Neural cell (in vitro differentiated cells): ENCODE data around the gene DLX6. TPM values are rescaled to one million over a fixed set of nuclear protein-coding genes. Genes with fewer than 3 reads are reported as not detected.

Experiments used
- H2AFZ ChIP-seq: fragments of 200-600, 300-800 bp; sonication (generic), shearing (Covaris generic); 2 replicates; pipeline ENCODE4 v1.6.0; 2014; ENCODE audit warnings: low read depth, mild to moderate bottlenecking, antibody characterized with exemption, low read length, moderate library complexity
- H3F3A ChIP-seq: fragments of 200-600 bp; shearing (Covaris generic); 2 replicates; pipeline ENCODE4 v1.6.1; 2016; ENCODE audit warnings: mild to moderate bottlenecking, moderate library complexity, mixed read lengths, antibody characterized with exemption, low read length; ENCODE audit not compliant: insufficient read depth, poor library complexity, severe bottlenecking
- H3K27ac ChIP-seq: fragments of 200-600, 300-800 bp; sonication (generic), shearing (Covaris generic); 2 replicates; pipeline ENCODE4 v1.5.1; 2014; ENCODE audit warnings: mild to moderate bottlenecking, low read length, moderate library complexity
- H3K27me3 ChIP-seq: fragments of 300-800, 200-600 bp; sonication (generic), shearing (Covaris generic); 2 replicates; pipeline ENCODE4 v1.6.0; 2014; ENCODE audit warnings: mild to moderate bottlenecking, low read depth, low read length, moderate library complexity; ENCODE audit not compliant: insufficient read depth
- H3K36me3 ChIP-seq: fragments of 300-800, 200-600 bp; sonication (generic), shearing (Covaris generic); 2 replicates; pipeline ENCODE4 v1.5.1; 2014; ENCODE audit warnings: mild to moderate bottlenecking, antibody characterized with exemption, low read length, moderate library complexity; ENCODE audit not compliant: insufficient read depth
- H3K4me2 ChIP-seq: fragments of 300-800, 200-600 bp; sonication (generic), shearing (Covaris generic); 2 replicates; pipeline ENCODE4 v1.6.0; 2014; ENCODE audit warnings: mild to moderate bottlenecking, low read length
- H3K4me3 ChIP-seq: fragments of 300-800, 200-600 bp; sonication (generic), shearing (Covaris generic); 2 replicates; pipeline ENCODE4 v1.5.1; 2014; ENCODE audit warnings: mild to moderate bottlenecking, low read length, moderate library complexity
- H3K79me2 ChIP-seq: fragments of 200-600 bp; shearing (Covaris generic); replicated peaks from 2 replicates; pipeline ENCODE4 v1.6.0; 2014; ENCODE audit warnings: mild to moderate bottlenecking, low read length, moderate library complexity; ENCODE audit not compliant: insufficient read depth
- H3K9ac ChIP-seq: fragments of 300-800, 200-600 bp; sonication (generic), shearing (Covaris generic); 2 replicates; pipeline ENCODE4 v1.6.1; 2016; ENCODE audit warnings: mild to moderate bottlenecking, low read length, mixed read lengths
- H3K9me2 ChIP-seq: fragments of 200-600 bp; shearing (Covaris generic); 2 replicates; pipeline ENCODE4 v1.6.1; 2016; ENCODE audit warnings: mild to moderate bottlenecking, low read length, mixed read lengths; ENCODE audit not compliant: insufficient read depth
- H3K9me3 ChIP-seq: fragments of 200-600, 300-800 bp; sonication (generic), shearing (Covaris generic); 2 replicates; pipeline ENCODE4 v1.6.1; 2016; ENCODE audit warnings: mild to moderate bottlenecking, mixed run types, low read length, moderate library complexity, mixed read lengths
- H4K20me1 ChIP-seq: fragments of 200-600 bp; shearing (Covaris generic); 2 replicates; pipeline ENCODE4 v1.6.1; 2016; ENCODE audit warnings: mild to moderate bottlenecking, mixed run types; ENCODE audit not compliant: insufficient read depth
- EP300 ChIP-seq: fragments of 450-650 bp; conservative IDR thresholded peaks from 2 replicates; pipeline ENCODE4 v1.6.1; 2014; ENCODE audit warnings: antibody characterized with exemption, mild to moderate bottlenecking, moderate library complexity; ENCODE audit not compliant: poor library complexity, severe bottlenecking
- EZH2 ChIP-seq: fragments of 200-600, 300-800 bp; shearing (Covaris generic), sonication (generic); IDR thresholded peaks from 2 replicates; pipeline ENCODE4 v1.6.1; 2014; ENCODE audit warnings: antibody characterized with exemption, low read length, borderline replicate concordance, mild to moderate bottlenecking; ENCODE audit not compliant: insufficient read depth, poor library complexity, severe bottlenecking
- MXI1 ChIP-seq: fragments of 450-650 bp; conservative IDR thresholded peaks from 2 replicates; pipeline ENCODE4 v1.6.1; 2014; ENCODE audit warnings: antibody characterized with exemption, mild to moderate bottlenecking; ENCODE audit not compliant: poor library complexity, severe bottlenecking
- POLR2AphosphoS5 ChIP-seq: IDR thresholded peaks from 2 replicates; pipeline ENCODE4 v1.6.1; 2012
- RAD21 ChIP-seq: fragments of 450-650 bp; conservative IDR thresholded peaks from 2 replicates; pipeline ENCODE4 v1.6.1; 2014; ENCODE audit warnings: antibody characterized with exemption, mild to moderate bottlenecking, moderate library complexity
- SMC3 ChIP-seq: fragments of 450-650 bp; conservative IDR thresholded peaks from 2 replicates; pipeline ENCODE4 v1.6.1; 2014; ENCODE audit warnings: antibody characterized with exemption, mild to moderate bottlenecking, moderate library complexity; ENCODE audit not compliant: poor library complexity
- TAF1 ChIP-seq: IDR thresholded peaks from 2 replicates; pipeline ENCODE4 v1.6.1; 2012; ENCODE audit warnings: low read depth
- polyA plus RNA-seq: library from polyadenylated mRNA; depleted of rRNA; stranded (reverse); fragments of >200 nt; gene quantifications from 2 replicates; pipeline ENCODE4 v1.2.3, GENCODE V29; 2014
- TF ChIP-seq, protein P1 (sequence below): IDR thresholded peaks from 2 replicates; pipeline ENCODE4 v1.6.1; 2012; ENCODE audit warnings: borderline replicate concordance
- TF ChIP-seq, protein P2 (sequence below): fragments of 450-650 bp; IDR thresholded peaks from 2 replicates; pipeline ENCODE4 v1.5.1; 2014; ENCODE audit warnings: antibody characterized with exemption, mild to moderate bottlenecking, moderate library complexity; ENCODE audit not compliant: poor library complexity, severe bottlenecking

DLX6 gene
- polyA plus RNA-seq, 1 donor from 2014 or later, result 58.8 TPM

- Histone ChIP-seq H3K4me3 (peak overlapping the region; percentile 87), H3K79me2 (peaks cover 98% of the 10 kb centered on the region), H3K9me3 (no peaks in the 10 kb centered on the region), H3K36me3 (peaks cover 11% of the 10 kb centered on the region), H3K9me2 (no peaks in the 10 kb centered on the region), H2AFZ (no peak overlapping the region), H3K9ac (peak overlapping the region; percentile 99), H4K20me1 (peaks cover 8% of the 10 kb centered on the region), H3K27ac (peak overlapping the region; percentile 100), H3K4me2 (peak overlapping the region; percentile 100), H3K27me3 (peaks cover 14% of the 10 kb centered on the region), H3F3A (peaks cover 15% of the 10 kb centered on the region)
- peak; percentile 77 for TF ChIP-seq EP300
- TF ChIP-seq RAD21, result no peak
- TF ChIP-seq, protein P1, sequence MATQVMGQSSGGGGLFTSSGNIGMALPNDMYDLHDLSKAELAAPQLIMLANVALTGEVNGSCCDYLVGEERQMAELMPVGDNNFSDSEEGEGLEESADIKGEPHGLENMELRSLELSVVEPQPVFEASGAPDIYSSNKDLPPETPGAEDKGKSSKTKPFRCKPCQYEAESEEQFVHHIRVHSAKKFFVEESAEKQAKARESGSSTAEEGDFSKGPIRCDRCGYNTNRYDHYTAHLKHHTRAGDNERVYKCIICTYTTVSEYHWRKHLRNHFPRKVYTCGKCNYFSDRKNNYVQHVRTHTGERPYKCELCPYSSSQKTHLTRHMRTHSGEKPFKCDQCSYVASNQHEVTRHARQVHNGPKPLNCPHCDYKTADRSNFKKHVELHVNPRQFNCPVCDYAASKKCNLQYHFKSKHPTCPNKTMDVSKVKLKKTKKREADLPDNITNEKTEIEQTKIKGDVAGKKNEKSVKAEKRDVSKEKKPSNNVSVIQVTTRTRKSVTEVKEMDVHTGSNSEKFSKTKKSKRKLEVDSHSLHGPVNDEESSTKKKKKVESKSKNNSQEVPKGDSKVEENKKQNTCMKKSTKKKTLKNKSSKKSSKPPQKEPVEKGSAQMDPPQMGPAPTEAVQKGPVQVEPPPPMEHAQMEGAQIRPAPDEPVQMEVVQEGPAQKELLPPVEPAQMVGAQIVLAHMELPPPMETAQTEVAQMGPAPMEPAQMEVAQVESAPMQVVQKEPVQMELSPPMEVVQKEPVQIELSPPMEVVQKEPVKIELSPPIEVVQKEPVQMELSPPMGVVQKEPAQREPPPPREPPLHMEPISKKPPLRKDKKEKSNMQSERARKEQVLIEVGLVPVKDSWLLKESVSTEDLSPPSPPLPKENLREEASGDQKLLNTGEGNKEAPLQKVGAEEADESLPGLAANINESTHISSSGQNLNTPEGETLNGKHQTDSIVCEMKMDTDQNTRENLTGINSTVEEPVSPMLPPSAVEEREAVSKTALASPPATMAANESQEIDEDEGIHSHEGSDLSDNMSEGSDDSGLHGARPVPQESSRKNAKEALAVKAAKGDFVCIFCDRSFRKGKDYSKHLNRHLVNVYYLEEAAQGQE, result peak; percentile 72
- no peak for TF ChIP-seq SMC3
- peak; percentile 88 for TF ChIP-seq POLR2AphosphoS5
- peak; percentile 30 for TF ChIP-seq TAF1
- TF ChIP-seq, protein P2, sequence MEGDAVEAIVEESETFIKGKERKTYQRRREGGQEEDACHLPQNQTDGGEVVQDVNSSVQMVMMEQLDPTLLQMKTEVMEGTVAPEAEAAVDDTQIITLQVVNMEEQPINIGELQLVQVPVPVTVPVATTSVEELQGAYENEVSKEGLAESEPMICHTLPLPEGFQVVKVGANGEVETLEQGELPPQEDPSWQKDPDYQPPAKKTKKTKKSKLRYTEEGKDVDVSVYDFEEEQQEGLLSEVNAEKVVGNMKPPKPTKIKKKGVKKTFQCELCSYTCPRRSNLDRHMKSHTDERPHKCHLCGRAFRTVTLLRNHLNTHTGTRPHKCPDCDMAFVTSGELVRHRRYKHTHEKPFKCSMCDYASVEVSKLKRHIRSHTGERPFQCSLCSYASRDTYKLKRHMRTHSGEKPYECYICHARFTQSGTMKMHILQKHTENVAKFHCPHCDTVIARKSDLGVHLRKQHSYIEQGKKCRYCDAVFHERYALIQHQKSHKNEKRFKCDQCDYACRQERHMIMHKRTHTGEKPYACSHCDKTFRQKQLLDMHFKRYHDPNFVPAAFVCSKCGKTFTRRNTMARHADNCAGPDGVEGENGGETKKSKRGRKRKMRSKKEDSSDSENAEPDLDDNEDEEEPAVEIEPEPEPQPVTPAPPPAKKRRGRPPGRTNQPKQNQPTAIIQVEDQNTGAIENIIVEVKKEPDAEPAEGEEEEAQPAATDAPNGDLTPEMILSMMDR, result no peak
- TF ChIP-seq MXI1, result no peak
- no peak for TF ChIP-seq EZH2
Measured at GRCh38 chr7:97011536-97012364, 6.4 kb downstream of the DLX6 start.

DNA sequence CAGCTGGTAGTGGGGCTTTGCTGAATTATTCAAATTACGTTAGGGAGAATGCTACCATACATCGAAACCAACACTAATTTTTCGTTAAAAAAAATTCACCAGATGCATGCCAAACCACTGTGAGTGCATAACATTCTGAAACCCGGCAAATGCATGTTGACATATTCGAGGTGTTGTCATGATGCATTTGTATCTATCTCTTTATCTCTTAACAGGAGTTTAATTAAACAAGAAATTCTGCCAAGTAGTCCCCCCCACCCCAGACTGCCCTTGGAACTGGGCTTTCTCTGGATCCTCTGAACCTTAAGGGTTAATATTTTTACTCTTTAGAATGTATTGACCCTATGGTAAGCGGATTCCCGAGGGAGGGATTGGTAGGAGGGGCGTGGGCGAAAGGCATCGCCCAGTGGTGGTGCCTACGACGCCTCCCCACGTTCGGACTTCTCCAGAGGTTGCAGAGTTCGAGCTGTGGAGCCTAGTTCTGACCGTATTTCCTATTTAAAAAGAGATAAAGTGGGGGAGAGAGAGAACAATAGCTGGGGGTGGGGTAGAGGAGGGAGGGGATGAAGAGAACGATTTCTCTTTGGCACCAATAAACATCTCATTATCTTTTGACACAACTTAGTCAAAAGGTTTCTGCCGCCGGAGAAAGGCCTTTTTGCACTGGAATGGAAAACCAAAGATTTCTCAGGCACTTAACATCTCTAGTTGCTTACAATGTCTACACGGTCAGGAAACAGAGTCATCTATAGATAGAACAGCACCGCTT lies 7.2 kb downstream of the DLX6 start:
- H3K4me3 ChIP-seq, result peak overlapping the region; percentile 87
- H3K9me3 ChIP-seq, result no peaks in the 10 kb centered on the region
- peaks cover 3% of the 10 kb centered on the region for H4K20me1 ChIP-seq
- TF ChIP-seq, protein P1, result peak; percentile 66
- TF ChIP-seq EP300 (peak; percentile 27), EZH2 (no peak), RAD21 (no peak), SMC3 (no peak), TAF1 (peak; percentile 64), MXI1 (no peak), POLR2AphosphoS5 (peak; percentile 59)
- peak overlapping the region; percentile 100 for H3K27ac ChIP-seq
- H3K27me3 ChIP-seq, result peaks cover 9% of the 10 kb centered on the region
- no peak overlapping the region for H2AFZ ChIP-seq
- no peaks in the 10 kb centered on the region for H3K9me2 ChIP-seq
- peak overlapping the region; percentile 100 for H3K4me2 ChIP-seq
- peak overlapping the region; percentile 99 for H3K9ac ChIP-seq
- H3K79me2 ChIP-seq, result peaks cover 98% of the 10 kb centered on the region
- peaks cover 11% of the 10 kb centered on the region for H3K36me3 ChIP-seq
- peaks cover 15% of the 10 kb centered on the region for H3F3A ChIP-seq
